ENCODE data around the gene KBTBD13.
"Not testable (repeated sequence)": the region's sequence is repeated elsewhere in the genome, so short reads cannot be mapped to it uniquely, and the experiment has no call there.

Gene KBTBD13

DNA sequence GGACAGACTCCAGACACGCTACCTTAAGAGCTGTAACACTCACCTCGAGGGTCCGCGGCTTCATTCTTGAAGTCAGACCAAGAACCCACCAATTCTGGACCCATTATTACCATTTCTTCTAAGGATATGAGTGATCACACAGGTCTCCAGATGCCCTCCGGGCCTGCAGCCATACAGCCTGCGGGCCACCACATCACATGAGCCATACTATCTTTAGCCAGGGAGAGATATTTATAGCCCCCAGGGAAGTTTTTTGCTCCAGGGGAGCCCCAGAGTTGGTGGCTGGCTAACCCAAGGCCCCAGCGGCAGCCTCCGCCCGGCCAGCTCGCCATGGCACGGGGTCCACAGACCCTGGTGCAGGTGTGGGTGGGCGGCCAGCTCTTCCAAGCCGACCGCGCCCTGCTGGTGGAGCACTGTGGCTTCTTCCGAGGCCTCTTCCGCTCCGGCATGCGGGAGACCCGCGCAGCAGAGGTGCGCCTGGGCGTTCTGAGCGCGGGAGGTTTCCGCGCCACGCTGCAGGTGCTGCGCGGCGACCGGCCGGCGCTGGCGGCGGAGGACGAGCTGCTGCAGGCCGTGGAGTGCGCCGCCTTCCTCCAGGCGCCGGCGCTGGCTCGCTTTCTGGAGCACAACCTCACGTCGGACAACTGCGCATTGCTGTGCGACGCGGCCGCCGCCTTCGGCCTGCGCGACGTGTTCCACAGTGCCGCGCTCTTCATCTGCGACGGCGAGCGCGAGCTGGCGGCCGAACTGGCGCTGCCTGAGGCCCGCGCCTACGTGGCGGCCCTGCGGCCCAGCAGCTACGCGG lies at the start of gene KBTBD13:
KBTBD13 (plus strand) TSS at position 261 of the 805 bp plus-strand sequence; CDS start at position 331, 70 bp downstream.
- no peak for DNase-seq

DNA sequence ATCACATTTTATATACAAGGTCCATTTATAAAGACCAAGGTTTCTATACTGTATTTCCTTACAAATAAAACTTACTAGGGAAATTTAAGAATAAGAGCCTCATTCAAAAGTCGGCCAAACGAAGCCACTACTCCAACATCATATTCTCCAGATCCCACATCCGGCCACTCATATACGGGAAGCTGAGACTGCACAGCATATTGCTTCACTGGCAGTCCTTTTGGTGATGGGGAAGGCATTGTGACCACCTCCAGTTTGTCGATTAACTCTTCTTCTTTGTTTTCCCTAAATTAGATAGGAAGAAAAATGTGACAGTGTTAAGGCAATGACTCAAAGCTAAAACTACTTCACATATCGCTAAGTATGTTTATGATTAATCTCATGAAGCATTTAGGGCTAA lies 49.8 kb upstream of the KBTBD13 start:
- no peak for DNase-seq

DNA sequence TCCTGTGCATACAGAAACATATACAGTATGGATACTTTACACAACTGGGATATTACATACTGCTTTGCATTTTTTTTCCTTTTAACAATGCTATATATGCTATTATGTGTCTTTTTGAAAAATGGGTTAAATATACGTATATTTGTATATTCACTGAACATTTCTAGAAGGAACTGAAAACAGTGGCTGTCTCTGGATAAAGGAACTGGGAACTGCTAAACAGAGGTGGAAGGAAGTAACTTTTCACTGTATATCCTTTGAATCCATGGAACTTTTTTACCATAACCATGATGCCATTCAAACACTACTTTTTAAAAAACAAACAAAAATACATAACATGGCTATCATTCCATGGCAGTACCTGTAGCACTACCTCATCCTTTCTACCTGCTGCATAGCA lies 49.0 kb upstream of the KBTBD13 start:
- DNase-seq: no peak

DNA sequence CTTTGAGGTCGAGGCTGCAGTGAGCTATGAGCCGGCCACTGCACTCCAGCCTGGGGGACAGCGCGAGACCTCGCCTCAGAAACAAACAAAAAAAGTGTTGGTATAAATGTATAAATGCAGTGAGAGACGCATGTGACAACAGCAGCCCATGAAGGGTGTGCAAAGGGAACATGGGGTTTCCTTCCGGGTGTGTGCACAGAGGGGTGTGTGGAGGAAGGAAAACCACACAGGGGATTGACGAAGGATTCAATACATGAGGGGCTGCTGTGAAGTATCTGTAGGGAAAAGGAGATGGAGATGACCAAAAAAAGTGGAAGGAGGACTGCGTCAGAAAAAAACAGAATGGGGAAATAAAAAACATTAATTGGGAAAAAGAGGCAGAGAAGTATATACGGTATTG lies 48.2 kb upstream of the KBTBD13 start:
- DNase-seq: peak; percentile 17

DNA sequence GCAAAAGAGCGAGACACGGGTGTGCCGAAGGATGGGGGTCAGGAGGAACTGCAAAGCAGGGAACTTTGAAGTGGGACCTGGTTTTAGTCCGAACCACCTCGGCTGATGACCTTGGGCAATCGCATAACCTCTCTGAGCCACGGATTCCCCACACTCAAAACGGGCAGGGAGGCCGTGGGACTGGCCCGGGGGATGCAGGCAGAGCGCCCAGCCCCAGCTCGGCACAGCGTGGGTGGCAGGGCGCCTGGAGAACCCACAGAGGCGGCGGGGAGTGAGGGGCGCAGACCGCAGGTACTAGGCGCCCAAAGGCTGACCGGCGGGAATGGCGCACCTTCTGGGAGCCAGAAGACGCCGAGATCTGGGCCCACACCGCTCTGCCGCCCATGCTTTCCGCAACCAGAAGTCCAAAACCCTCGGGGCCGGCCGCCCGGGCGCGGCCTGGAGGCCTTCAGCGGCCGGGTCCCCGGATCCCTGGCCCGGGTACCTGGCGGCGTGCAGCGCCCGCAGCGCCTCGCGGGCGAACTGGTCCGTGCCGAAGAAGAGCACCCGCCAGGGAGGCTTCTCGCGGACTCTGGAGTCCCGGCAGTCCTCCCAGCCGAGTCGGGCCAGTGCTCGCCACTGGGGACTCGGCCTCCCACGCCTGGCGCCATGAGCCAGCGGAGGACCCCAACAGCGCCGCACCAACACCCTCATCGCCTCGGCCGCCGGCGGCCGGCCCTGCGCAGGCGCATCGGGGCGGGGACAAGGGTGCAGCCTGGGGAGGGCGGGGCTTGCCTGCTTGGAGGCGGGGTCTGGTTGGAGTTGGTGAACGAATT lies 47.4 kb upstream of the KBTBD13 start, which contains the start of gene MTFMT:
MTFMT (minus strand) TSS at position 719 of the 815 bp plus-strand sequence; CDS start at position 693, 26 bp downstream.
- DNase-seq: peak; percentile 88

DNA sequence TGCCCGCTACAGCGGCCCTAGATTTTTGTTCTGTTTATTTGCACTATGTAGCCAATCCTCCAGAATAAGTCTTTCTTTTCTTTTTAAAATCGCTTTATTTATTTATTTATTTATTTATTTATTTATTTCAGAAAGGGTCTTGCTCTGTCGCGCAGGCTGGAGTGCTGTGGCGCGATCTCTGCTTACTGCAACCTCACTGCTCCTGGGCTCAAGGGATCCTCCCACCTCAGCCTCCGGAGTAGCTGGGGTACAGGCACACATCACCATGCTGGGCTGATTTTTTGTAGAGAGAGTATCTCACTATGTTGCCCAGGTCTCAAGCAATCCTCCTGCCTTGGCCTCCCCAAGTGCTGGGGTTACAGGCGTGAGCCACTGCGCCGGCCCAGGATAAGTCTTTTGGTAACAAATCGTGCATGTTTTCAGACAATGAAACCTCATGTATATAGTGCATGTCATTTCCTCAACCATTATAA lies 46.8 kb upstream of the KBTBD13 start:
- DNase-seq: no peak

DNA sequence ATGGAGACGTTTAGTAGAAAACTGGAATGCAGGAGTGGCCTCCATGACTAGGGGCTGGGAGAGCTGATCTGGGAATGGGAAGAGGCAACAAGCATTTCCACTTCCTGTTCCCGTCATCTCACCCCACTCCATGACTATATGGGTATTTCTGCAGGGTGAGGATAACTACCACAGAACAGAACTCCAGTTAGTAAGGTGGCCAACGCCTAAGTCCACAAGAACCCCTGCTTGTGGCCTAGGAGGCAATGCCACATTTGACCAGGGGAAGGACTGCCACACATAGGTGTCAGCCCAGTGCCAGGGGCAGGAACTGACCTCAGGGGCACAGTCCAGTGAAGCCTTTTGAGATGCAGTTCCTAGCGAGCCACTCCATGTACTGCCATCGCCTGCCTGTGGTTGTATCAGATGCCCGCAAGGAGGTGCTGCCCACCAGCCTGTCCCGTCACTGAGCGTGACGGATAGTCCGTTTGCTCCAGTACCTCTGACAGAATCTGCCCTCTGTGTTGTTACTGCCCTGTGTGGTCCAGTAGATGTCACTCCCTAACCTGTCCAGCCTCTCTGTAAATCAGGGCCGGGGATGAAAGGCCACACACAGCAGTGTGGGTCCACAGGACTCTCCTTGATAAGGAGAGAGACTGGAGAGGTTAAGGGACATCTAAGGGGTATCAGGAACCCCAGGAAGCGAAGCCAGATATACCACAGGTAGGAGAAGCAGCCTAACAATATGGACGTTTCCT lies 43.6 kb upstream of the KBTBD13 start:
- peak; percentile 80 for DNase-seq

DNA sequence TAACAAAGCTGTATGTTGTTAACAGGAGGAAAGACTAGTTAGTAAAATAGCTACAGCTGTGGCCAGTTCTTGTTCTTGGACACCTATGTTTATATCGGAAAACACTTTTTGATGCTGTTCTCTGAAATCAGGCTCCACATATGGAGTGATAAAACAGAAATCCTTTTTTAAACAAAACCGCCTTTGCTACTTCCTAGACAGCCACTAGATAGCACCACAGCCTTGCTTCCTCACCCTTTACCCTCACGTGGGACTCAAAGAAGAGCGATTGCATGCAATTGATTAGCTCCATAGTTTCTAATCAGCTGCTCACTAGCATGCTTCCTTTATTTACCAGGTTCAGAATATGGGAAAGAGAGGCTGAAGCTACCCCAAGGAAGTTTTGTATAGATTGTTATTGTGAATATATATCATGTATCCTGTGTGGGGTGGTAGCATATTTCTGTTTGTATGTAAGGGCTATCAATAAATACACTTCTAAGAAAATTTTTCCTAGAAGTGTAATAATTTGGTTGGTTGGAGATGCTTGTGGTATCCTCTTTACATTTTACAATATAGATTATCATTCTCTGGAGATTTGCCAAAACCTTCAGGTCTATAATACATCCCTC lies 42.8 kb upstream of the KBTBD13 start:
- peak; percentile 68 for DNase-seq

DNA sequence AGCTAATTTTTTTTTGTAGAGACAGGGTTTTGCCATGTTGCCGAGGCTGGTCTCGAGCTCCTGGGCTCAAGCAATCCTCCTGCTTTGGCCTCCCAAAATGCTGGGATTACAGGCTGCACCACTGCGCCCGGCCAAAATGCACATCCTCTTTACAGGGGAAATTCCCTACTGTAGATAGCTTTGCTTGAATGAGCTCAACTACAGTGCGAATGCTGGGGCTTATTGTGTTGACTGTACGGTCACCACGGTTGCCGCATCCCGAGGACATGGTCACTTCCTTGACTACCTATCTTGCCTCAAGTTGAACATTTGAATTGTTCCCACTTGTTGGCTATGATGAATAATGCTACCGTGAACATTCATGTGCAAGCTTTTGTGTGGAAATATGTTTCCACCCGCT lies 41.8 kb upstream of the KBTBD13 start:
- no peak for DNase-seq

DNA sequence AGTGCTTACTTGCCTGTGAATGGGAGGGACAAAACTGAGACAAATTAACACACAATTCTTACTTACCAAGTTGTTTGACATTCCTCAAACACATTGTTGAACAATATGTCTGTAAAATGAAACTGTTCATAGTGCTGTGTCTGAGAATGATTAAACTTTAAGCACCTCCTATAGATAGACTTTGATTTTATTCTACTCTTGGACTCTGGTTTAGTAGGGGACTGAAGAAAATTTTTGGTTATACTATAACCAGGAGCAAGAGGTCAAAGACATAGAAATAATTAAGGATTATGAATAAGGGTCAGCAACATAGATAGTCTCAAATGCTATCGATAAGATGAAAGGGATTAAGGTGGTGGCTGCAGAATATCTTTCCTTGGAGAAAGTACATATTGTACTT lies 39.2 kb upstream of the KBTBD13 start:
- DNase-seq: no peak

DNA sequence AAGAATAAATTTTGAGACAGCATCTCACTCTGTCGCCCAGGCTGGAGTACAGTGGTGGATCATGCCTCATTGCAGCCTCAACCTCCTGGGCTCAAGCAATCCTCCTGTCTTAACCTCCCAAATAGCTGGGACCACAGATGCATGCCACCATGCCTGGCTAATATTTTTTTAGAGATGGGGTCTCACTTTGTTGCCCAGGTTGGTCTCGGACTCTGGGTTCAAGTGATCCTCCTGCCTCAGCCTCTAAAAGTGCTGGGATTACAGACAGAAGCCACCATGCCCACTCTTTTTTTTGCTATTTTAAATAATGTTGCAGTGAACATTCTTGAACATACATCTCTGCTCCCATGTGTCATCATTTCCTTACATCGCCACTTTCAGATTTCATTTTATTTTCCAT lies 38.1 kb upstream of the KBTBD13 start:
- DNase-seq: no peak

DNA sequence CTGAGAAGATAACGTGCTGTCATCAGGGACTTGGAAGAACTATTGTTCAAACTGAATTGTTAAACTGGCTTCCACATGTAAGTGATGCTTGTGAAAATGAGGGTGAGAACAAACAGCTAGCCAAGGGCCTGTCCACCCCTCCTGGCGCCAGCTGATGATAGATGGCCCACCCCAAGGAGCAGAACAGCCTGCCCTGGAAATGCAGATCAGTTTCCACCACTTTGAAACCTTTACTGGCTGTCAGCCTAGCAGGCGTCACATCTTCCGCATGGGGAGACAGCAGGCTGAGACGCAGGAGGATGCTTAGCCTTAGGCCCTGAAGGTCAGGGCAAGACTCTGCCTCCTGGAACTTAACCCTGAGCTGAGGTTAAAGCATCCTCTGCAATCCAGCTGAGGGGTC lies 37.7 kb upstream of the KBTBD13 start:
- DNase-seq: no peak

DNA sequence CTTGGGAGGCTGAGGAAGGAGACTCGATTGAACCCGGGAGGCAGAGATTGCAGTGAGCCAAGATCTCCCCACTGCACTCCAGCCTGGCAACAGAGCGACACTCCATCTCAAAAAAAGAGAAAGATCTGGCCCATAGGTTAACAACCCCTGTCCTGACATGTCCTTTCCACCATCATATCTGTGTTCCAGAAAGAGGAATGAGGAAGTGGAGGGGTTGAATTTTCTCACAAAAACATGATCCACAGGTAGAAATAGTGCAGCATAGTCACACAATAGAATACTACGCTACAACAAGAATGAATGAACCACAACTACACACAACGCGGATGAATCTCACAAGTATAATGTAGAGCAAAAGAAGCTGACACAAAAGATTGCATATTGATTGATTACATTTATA lies 36.1 kb upstream of the KBTBD13 start:
- no peak for DNase-seq

DNA sequence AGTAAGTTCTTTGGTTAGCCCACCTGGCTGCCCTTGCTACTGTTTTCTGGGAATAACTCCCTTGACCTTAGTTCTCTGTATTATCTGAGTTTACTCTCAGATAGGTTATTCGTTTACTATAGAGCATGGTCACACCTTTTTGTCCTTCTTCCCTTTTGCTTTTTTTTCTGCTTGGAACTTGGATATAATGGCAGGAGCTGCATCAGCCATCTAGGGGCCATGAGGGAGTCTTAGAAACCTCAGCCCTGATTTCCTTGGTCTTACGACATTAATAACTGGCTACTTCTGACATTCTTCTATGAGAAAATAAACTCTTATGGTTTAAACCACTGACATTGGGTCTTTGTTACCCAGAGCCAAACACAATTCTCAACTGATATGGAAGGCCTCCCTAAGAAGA lies 34.8 kb upstream of the KBTBD13 start:
- no peak for DNase-seq

DNA sequence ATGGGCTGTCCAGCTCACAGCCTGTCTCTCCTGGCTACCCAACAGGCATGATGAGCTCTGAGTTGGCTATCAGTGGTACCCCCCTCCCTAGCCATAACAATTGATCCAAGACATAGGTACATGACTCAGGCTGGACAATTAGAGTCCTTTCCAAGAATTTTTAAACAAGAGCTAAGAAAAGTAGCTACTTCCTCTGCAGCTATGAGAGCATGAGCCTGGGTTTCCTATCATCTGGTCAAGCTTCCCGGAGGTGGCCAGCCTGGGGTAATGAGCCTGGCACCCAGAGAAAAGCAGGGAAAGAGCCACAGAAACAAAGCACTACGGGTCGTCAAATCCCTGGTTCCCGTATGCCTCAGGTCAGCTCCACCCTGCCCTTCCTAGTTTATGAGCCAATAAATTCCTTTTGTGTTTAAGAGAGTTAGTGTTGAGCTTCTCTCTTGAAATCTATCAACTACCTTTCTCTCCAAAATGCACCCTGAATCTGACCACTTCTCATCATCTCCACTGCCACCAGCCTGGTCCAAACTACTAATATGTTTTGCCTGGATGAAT lies 33.7 kb upstream of the KBTBD13 start:
- no peak for DNase-seq

DNA sequence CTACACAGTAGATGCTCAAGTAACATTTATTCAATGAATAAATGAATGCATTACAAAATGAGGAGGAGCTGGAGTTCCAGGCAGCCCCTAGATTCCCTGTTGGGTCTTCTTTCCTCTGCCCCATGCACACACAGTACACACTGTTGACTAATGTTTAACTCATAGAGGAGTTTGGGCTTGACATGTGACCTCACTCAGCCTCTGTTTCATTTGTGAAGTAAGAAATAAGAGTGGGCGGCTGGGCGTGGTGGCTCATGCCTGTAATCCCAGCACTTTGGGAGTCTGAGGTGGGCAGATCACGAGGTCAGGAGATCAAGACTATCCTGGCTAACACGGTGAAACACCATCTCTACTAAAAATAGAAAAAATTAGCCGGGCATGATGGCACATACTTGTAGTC lies 32.3 kb upstream of the KBTBD13 start:
- not testable (repeated sequence) for DNase-seq

DNA sequence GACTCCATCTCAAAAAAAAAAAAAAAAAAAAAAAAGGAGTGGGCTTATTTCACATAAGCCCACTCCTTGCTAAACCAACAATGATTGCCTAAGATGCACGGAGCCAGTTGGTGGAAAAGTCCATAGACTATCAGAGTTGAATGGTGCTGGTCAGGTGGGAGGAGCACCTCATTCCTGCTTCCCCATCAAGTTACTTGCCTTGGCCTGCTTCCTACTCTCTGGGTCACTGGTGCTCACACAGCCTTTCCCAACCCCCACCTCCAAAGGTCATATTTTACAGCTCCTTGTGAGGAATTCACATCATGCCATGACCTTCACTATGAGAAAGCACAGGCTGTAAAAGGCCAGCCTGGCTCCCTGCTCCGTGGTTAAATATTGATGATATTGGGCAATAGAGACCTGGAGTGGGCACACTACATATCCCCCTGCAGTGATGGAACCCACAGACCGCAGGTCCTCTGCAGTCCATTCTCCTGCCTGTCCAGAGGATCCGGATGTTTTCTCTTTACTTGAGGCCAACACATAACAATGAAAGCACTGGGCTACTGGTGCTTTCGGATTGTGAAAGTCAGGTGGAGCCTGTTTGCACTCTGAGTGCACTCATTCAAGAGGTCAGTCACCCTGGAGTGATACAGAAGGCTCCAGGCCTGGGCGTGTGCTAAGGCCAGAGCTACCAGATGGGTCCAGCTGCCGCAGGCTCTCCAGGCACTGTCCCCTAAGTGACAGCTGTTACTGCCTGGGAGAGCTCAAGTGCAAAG lies 31.6 kb upstream of the KBTBD13 start, which contains the start of gene SLC51B:
SLC51B (plus strand) TSS at position 664 of the 758 bp plus-strand sequence. CDS start 4,618 bp downstream, outside the sequence.
- DNase-seq: no peak

DNA sequence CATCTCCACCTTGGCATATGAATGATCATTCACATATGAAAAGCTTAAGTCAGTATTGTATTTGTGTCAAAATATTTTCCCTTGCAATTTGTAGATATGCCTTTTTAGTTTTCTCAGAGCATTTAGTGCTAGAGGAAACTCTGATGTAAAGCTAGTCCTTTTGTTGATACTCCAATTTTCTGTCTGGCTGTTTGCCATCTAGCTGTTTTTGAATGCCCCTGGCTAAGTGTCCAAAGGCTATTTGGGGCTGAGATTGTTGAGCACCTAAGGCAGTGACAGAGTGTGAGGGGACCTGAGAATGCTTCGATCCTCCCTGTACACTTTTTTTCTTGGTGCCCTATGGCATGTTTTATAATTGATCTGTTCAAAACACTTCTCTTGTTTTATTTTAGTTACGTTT lies 28.3 kb upstream of the KBTBD13 start:
- no peak for DNase-seq

DNA sequence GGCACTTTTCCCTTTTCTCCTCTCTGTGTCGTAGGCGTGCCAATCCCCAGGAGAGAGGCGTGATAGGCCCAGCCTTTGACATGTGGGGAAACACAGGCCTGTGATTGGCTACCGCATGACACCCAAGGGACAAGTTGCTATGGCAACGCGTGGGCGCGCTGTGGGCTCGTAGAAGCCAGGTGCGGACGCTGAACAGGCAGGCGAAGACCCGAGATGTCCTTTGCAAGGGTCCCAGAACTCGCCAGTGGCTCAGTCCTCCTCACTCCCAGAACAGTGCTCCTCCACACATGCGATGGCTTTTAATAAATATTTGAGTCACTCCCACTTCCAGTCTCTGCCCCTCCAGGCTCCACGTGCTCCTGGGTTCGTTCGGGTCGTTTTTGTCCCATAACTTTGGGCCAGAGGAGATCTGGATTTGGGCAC lies 27.1 kb upstream of the KBTBD13 start:
- peak; percentile 92 for DNase-seq

DNA sequence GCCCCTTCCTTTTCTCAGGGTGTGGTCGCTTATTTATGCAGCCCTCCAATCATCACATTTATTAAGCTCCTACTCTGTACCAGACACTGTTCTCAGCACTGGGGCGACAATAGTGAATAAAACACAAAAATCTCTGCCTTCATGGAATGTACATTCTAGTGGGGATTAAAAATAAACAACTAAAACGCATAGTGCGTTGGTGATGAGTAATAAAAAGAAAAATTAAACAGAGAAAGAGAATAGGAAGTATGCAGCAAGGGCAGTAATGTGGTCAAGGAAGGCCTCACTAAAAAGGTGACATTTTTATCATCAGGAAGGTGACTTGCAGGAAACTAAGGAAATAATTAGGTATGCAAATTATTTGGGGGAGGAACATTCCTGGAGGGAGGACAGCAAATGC lies 26.3 kb upstream of the KBTBD13 start:
- DNase-seq: no peak

DNA sequence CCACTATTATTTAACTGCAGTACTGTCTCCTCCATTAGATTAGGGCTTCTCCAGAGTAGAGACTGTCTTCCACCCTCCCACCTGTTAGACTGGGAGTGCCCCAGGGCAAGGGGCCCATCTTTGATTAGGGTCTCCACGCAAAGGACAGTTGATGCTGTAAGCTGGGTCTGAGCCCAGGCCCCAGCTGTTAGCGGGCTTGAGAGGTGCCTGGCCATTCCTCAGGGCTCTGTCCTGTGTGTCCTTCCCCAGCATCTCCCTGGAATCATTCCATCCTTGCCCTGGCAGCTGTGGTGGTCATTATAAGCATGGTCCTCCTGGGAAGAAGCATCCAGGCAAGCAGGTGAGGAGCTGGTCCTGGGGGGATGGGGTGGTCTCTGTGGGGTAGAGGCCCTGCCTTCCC lies 25.3 kb upstream of the KBTBD13 start:
- no peak for DNase-seq
